CD4-positive, alpha-beta T cell treated with Interleukin-10 for 1 hour (primary cell): ENCODE data around the gene RAB14.
"Not testable (repeated sequence)": the region's sequence is repeated elsewhere in the genome, so short reads cannot be mapped to it uniquely, and the experiment has no call there.

Source experiments
- DNase-seq: peaks from one replicate; pipeline ENCODE4 v3.0.0-alpha.2; 2020

Gene RAB14

GRCh38 chr9:121189006-121189405 is 12.7 kb downstream of the RAB14 start:
- no peak for DNase-seq

GRCh38 chr9:121187636-121188305 is 13.9 kb downstream of the RAB14 start:
- no peak for DNase-seq

DNA sequence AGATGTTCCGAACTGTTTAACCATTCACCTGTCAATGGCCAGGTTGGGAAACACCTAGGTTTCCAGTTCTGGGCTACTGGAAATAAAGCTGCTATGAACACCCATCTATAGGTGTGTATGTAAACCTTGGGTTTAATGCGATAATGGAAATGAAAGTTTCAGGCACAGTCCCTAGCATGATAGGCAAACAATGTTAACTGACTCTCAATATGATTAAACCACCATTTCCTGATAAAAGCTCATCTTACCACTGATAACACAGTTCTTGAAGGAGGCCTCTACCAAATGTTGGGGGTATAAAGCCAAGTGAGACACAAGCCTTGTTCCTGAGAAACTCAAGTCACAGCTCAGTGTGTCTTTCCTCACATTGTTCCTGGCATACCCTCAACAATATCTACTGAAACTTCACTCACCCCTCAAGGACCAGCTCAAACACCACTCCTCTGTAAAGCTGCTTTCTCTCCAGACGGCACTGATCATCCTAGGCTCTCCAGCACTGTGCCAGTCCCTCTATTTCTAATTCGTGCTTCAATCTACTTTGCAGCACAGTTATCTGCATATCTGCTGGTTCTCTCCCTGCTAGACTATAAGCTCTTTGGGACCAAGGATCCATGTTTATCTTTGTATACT is 15.8 kb downstream of the RAB14 start:
- DNase-seq, result no peak

DNA sequence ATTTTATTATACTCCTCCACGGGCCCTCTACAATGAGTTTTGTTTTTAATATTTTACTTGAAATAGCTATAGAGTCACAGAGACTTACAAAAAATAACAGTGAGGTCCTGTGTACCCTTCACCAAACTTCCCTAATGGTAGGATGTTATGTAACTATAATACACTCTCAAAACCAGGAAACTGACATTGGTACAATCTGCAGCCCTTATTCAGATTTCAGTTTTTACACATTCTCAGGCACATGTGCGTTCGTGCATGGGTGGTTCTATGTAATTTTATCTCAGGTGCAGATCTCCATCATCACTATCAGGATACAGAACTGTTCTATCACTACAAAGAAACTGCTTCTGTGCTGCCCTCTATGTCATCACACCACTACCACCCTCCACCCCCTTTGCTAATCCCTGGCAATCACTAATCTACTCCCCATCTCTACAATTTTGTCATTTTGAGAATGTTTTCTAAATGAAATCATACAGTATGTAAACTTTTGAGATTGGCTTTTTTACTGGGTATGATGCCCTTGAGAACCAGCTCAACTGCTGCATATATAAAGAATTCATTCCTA is 16.4 kb downstream of the RAB14 start:
- no peak for DNase-seq

- DNase-seq, result no peak
Measured at GRCh38 chr9:121184463-121184862, 17.2 kb downstream of the RAB14 start.

DNA sequence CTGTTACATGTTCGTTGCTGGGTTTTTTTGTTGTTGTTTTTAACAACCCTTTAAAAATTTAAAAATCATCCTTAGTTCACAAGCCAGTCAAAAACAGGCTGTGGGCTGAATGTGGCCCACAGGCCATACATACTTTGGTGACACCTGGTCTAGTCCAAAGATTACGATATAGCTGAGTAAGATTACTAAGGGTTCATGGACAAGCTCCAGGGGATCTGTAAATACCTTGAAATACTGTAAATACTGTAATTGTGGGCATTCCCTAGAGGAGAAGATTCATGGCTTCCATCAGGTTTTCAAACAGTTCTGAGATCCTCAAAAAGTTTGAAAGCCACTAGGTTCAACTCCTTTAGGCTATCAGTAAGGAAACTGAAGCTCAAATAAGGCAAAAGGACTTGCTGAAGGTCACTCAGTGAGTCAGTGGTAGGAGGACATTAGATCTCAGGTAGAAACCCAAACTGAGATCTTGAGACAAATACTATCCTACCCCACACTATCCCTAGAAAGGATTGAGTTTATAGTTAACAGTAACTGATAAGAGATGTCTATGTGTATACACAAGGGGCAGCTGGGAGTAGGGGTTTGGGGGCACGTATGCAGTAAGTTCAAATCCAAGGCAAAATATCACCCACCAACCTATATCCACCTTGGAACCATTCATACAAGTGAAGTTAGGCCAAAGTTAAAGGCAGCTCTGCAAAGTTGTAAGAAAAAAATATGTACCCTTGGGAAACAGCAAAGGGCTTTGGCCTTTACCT is 17.8 kb downstream of the RAB14 start:
- DNase-seq, result no peak

- DNase-seq, result no peak
Measured at GRCh38 chr9:121182989-121183388, 18.7 kb downstream of the RAB14 start.

GRCh38 chr9:121182101-121182836 is 19.4 kb downstream of the RAB14 start:
- no peak for DNase-seq

DNA sequence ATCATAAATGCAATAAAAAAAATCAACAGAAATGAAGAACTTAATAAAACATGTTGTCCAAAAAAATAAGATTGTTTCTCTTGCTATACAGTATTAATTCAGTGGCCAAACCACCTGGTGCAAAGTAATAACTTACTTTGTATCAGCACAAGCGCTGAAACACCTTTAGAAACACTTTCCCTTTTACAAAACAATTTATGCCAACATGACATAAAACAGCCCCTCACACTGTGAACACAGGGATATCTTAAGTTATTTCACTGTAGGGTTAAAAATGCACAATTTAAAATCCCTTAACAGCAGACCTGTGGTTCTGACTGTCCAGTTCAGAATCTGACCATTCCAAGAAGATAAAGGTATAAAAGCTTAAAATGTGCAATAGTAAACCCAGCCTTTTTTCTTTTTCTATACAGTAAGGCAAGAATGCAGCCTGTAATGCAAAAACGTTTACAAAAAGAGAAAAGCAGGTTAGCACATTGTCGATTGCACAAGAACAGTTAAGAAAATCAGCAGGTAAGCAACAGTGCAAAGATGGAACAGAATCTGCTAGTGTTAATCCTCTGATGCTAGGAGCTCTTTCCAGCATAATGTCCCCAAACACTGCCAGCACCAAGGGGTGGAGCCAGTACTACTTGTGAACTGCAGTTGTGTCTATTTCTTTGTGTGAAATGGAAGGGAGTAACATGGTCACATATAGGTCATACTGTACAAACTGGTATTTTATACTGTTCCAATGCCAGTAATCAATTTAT is 21.6 kb downstream of the RAB14 start:
- DNase-seq, result no peak

DNA sequence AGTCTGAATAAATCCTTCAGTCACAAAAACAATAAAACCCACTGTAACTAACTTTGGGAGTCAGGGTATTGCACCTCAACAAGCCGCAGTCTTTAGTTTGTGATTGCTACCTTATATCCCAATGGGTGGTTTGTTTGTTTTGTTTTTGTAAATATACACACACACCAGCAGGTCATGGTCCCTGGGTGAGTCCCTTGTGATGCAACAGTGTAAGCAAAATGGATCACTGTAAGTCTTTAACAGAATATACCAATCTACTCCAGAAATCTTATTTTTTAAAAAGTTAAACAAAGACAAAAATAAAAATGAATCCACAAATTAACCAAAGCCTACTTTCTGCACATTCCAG is 22.3 kb downstream of the RAB14 start:
- not testable (repeated sequence) for DNase-seq

- DNase-seq, result no peak
Measured at GRCh38 chr9:121178676-121179372, 22.8 kb downstream of the RAB14 start.

GRCh38 chr9:121173501-121173900 is 28.2 kb downstream of the RAB14 start:
- no peak for DNase-seq

GRCh38 chr9:121172726-121173487 is 28.8 kb downstream of the RAB14 start:
- no peak for DNase-seq

DNA sequence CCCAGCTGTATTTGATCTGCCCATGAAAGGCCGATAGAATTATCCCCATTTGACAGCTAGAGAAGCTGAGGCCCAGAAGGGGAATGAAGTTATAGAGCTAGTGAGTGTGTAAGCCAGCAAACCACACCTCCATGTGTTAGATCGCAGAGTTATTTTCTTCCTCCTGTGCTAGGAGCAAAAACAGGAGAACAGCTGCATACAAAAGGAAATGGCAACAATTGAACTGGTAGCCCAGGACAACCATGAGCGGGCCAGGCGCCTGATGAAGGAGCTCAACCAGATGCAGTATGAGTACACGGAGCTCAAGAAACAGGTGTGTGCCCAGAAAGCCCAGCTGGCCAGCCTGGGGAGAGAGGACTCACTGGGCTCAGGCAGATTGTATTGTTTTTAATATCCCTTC is 30.4 kb downstream of the RAB14 start:
- no peak for DNase-seq

DNA sequence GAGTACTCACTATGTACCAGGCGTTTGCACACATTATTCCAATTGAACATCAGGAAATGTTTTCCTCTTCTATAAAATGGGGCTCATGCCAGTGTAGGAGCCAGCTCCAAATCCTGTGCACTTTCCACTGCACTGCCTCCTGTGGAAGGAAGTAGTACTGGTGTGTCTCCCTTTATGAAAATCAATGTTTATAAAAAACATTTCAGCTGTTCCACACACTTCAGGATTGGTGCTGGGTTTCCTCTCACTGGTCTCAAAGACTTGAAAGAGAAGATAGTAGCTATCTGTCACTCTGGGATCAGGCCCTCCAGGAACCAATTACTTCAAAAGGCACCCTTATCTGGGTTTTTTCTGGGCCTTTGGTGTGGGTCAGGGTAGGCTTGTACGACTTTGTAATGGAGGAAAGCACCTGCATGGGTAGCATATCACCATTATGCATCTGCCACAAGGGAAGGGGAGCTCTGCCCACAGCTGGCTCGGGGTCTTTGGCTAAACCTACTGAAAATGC is 32.5 kb downstream of the RAB14 start:
- peak; percentile 30 for DNase-seq

GRCh38 chr9:121168052-121168451 is 33.6 kb downstream of the RAB14 start:
- no peak for DNase-seq

DNA sequence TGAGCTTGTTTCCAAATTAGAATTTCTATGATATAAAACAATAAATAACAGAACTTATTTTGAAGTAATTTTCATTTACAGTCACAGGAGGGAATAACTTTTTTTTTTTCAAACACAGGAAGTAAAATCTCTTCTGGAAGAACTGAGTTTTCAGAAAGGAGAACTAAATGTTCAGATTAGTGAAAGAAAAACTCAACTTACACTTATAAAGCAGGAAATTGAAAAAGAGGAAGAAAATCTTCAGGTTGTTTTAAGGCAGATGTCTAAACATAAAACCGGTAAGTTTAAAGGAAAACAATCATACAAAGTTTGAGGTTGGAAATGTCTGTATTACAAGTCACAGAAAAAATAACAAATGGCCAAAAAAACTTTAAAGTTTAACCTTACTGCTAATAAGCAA is 41.6 kb downstream of the RAB14 start:
- no peak for DNase-seq

GRCh38 chr9:121157939-121158338 is 43.7 kb downstream of the RAB14 start:
- no peak for DNase-seq

DNA sequence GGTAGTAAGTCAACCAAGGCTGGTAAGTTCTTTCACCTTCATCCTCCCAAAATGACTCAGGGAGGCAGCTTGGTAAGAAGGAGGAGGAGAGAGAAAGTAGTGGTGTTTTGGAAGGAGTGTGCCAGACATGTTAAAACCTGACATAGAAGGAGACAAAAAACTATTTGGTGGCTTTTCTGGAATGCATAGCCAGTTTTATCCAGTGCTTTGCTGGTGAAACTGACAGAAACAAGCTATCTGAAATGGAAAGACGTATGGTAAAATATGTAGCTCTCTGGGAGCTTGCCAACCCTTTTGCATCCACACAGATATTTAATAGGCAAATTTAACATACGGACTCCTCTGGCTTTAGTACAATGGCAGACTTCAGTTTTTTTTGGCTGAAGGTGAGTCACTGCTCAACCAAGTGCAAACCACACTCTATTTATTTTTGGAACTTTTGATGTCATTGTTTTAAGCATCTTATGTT is 45.4 kb downstream of the RAB14 start:
- DNase-seq, result peak; percentile 14

DNA sequence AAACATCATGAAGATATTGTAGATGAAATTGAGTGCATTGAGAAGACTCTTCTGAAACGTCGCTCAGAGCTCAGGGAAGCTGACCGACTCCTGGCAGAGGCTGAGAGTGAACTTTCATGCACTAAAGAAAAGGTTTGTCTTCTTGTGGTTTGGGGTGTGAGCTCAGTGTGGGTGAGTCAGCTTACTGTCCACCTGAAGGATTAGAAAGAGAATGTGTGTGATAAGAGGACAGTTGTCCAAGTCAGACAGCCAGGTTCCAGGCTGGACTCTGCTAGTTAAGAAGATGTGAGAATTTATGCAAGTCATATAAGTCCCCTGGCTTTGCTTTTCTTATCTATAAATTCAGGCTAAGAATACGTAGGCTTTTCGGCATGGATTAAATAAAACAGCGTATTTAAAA is 46.9 kb downstream of the RAB14 start:
- no peak for DNase-seq

- no peak for DNase-seq
Measured at GRCh38 chr9:121153642-121154041, 48.0 kb downstream of the RAB14 start.
